ENCODE data around the gene TTC34. TPM values are rescaled to one million over a fixed set of nuclear protein-coding genes. Genes with fewer than 3 reads are reported as not detected.

Gene TTC34
- total RNA-seq, 4 donors from 2014 or later, result 0.27 to 0.62 (median 0.58) TPM; not detected in 1

DNA sequence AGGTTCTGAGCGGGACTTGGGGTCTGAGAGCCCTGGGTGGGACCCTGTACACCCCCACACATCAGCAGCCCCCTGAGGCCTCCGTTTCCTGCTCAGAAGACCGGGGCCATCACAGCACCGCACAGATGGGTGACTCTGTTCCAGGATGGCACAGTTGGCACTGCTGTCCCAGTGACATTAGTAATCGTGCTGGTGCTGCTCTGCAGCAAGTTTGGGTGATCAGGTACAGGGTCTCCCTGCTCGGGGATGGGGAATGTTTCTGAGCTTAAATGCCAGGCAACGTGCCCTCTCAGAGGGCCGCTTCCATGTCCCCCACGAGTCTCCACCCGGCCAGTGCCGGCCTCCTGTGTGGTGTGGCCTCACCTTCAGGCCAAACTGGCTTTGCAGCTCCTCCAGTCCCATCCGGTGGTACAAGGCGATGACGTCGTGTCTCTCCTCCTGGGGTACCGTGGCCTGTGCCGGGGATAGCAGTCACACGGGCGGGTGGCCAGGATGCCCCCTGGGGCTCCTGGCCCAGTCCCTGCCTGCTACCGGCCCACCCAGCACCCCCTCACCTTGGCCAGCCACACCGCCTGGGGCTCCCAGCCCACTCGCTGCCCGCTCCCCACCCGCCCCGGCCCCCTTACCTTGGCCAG, 197.9 kb downstream of the TTC34 start:
- 69% methylated on average over 10 of the region's 25 CpGs; no CpG with 5 or more reads in 1 of the 2 donors for WGBS, 2 donors (ENCODE audit: low coverage in 1 of 2)
- TF ChIP-seq EP300 (IDR thresholded peaks at IDR 0.05) (no peak), POLR2AphosphoS5 (IDR thresholded peaks at IDR 0.05) (no peak), POLR2A (IDR thresholded peaks at IDR 0.05) (no peak)
- TF ChIP-seq, protein P1, sequence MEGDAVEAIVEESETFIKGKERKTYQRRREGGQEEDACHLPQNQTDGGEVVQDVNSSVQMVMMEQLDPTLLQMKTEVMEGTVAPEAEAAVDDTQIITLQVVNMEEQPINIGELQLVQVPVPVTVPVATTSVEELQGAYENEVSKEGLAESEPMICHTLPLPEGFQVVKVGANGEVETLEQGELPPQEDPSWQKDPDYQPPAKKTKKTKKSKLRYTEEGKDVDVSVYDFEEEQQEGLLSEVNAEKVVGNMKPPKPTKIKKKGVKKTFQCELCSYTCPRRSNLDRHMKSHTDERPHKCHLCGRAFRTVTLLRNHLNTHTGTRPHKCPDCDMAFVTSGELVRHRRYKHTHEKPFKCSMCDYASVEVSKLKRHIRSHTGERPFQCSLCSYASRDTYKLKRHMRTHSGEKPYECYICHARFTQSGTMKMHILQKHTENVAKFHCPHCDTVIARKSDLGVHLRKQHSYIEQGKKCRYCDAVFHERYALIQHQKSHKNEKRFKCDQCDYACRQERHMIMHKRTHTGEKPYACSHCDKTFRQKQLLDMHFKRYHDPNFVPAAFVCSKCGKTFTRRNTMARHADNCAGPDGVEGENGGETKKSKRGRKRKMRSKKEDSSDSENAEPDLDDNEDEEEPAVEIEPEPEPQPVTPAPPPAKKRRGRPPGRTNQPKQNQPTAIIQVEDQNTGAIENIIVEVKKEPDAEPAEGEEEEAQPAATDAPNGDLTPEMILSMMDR (IDR thresholded peaks at IDR 0.05), result no peak
- no peak for ATAC-seq
- no peaks in the 10 kb centered on the region for H3K36me3 ChIP-seq
- H3K27me3 ChIP-seq, result peaks cover 56% of the 10 kb centered on the region
- H3K27ac ChIP-seq, result no peak overlapping the region
- peaks cover 0 to 14% (median 0%) of the 10 kb centered on the region in 3 donors for H3K4me1 ChIP-seq
- peaks cover 0 to 37% (median 2%) of the 10 kb centered on the region in 3 donors for H3K9me3 ChIP-seq
- no peak overlapping the region for H3K4me3 ChIP-seq

DNA sequence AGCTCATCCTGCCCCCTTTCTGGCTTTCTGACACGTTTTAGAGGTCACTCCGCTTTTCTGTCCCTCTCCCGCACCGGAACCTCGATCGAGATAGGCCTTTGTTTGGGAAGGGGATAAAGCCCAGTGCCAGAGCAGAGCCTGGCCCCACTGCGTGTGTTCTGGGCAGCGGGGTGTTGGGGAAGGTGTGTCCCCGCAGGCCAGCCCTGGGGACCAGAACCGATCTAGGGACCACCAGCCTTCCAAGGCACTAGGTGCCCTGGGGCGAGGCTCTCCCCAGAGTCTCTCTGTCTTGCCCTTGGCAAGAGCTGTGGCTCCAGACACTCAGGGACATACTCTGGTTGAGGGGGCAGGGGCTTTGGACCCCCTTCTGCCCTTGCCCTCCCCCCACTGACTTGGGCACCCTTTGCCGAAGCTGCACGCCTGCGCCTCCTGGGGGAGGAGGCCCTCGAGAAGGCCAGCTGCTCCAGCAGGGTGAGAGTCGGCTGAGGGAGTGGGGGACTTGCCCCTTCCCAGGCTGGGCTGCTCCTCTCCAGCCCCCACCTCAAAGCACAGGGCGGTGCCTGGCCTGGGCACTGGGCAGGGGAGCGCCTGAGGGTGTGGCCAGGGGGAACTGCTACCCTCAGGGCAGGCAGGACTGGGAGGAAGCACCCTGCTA, 198.5 kb downstream of the TTC34 start:
- no peak for ATAC-seq
- H3K9me3 ChIP-seq, result peaks cover 0 to 44% (median 2%) of the 10 kb centered on the region in 3 donors
- no peak overlapping the region for H3K4me3 ChIP-seq
- TF ChIP-seq, protein P1 (IDR thresholded peaks at IDR 0.05), result no peak
- no peak for TF ChIP-seq POLR2A (IDR thresholded peaks at IDR 0.05)
- TF ChIP-seq EP300 (IDR thresholded peaks at IDR 0.05), result no peak
- no peak for TF ChIP-seq POLR2AphosphoS5 (IDR thresholded peaks at IDR 0.05)
- no peaks in the 10 kb centered on the region for H3K36me3 ChIP-seq
- H3K27ac ChIP-seq, result no peak overlapping the region
- WGBS, 2 donors (ENCODE audit: low coverage in 1 of 2), result 92% methylated on average over 11 of the region's 18 CpGs; no CpG with 5 or more reads in 1 of the 2 donors
- H3K27me3 ChIP-seq, result peaks cover 56% of the 10 kb centered on the region
- peaks cover 0 to 12% (median 0%) of the 10 kb centered on the region in 3 donors for H3K4me1 ChIP-seq

DNA sequence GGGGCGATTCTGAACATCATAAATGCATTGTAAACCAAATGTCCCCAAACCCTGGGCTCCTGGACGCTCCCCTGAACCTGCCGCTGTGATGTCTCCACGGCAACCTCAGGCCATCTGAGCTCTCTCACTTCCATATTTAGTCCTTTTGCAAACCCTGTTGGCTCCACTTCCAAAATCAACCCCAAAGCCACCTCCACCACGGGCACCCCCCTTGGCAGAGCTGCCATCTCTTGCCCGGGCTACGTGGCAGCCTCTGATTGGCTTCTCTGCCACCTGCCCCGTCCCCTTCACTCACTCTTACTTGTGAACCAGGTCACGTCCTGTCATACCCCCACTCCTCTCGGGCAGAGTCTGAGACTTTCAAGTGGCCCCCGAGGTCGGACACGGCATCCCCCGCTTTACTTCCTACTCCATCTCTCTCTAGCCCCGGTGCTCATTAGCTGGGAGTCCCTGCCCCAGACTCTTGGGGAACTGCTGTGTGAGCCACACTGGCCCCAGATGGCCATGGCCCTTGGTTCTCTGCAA, 199.1 kb downstream of the TTC34 start:
- 73 to 76% methylated on average over 3 to 15 of the region's 15 CpGs for WGBS, 2 donors (ENCODE audit: low coverage in 1 of 2)
- no peak for TF ChIP-seq EP300 (IDR thresholded peaks at IDR 0.05)
- TF ChIP-seq, protein P1 (IDR thresholded peaks at IDR 0.05), result no peak
- TF ChIP-seq POLR2AphosphoS5 (IDR thresholded peaks at IDR 0.05), result no peak
- TF ChIP-seq POLR2A (IDR thresholded peaks at IDR 0.05), result no peak
- Histone ChIP-seq H3K9me3 (peaks cover 0 to 47% (median 2%) of the 10 kb centered on the region in 3 donors), H3K4me1 (peaks cover 0 to 6% (median 0%) of the 10 kb centered on the region in 3 donors), H3K27ac (no peak overlapping the region), H3K27me3 (peaks cover 56% of the 10 kb centered on the region), H3K4me3 (no peak overlapping the region), H3K36me3 (no peaks in the 10 kb centered on the region)
- ATAC-seq, result no peak

DNA sequence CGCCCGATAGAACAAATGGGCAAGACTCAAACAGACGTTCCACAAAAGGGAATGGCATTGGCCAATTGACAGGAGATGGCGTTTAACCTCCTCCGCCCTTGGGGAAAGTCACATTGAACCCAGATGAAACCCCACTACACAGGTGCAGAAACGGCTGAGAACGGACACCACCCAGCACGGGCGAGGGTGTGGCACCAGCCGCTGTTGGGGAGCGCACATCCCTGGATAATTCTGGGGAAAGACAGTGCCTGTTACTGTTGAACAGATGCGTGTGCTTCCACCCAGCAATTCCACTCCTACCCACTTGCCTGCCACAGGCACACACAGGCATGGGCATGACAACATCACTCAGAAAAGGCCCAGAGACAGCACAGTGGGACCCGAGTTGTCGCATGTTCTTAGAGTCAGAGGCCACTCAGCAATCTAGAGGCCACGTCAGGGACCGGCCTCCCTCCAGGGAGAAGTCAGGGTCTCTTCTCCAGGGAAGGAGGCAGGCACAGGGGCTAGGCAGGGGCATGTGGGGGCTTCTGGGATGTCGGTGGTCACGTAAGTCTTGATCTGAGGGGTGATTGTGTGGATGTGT, 199.7 kb downstream of the TTC34 start:
- Histone ChIP-seq H3K4me3 (no peak overlapping the region), H3K36me3 (no peaks in the 10 kb centered on the region), H3K27ac (no peak overlapping the region), H3K27me3 (peaks cover 52% of the 10 kb centered on the region), H3K9me3 (peaks cover 0 to 47% (median 2%) of the 10 kb centered on the region in 3 donors), H3K4me1 (no peaks in the 10 kb centered on the region)
- ATAC-seq, result no peak
- WGBS, 2 donors (ENCODE audit: low coverage in 1 of 2), result 89% methylated on average over 10 of the region's 18 CpGs; no CpG with 5 or more reads in 1 of the 2 donors
- TF ChIP-seq POLR2A (IDR thresholded peaks at IDR 0.05), result no peak
- TF ChIP-seq, protein P1 (IDR thresholded peaks at IDR 0.05), result no peak
- no peak for TF ChIP-seq POLR2AphosphoS5 (IDR thresholded peaks at IDR 0.05)
- TF ChIP-seq EP300 (IDR thresholded peaks at IDR 0.05), result no peak

Measured in gastroesophageal sphincter (tissue), 4 donors.